ENCODE data around the gene SV2C.

The SV2C gene

DNA sequence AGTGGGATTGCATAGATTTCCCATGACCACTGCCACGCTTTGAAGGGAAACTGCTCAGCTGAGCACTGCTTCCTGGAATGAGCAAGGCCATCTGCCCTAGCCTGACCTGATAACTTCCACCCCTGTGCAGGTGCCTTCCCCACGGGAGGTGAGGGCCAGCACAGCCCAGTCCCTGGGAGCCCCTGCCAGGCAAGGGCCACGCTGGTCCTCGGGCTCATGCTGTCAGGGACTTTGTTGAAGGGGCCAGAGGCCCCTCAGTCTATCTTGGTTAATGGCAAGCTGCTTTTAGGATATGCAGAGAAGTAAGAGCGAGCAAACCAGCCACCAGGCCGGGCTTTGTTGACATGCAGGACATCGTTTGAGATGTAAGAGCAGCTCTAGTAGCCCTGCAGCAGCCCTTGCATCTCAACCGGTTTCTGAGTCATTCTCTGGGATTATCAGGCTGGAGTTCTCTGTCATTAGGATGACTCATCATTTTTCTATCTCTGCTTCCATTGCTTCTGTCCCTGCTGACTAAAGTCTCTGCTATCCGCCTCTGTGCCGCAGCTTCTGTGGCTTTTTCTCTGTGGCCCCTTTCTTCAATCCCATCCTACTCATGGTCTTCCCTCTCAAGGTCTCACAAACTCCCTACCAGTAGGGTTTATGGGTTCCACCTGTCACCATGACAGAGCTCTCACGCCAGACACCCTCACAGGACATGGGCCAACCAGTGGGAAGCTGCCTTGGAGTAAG is 289.3 kb downstream of the SV2C start:
- in situ Hi-C loops (cut with HindIII; ENCODE audit: low sequenced_read_pairs), result no loop called here

DNA sequence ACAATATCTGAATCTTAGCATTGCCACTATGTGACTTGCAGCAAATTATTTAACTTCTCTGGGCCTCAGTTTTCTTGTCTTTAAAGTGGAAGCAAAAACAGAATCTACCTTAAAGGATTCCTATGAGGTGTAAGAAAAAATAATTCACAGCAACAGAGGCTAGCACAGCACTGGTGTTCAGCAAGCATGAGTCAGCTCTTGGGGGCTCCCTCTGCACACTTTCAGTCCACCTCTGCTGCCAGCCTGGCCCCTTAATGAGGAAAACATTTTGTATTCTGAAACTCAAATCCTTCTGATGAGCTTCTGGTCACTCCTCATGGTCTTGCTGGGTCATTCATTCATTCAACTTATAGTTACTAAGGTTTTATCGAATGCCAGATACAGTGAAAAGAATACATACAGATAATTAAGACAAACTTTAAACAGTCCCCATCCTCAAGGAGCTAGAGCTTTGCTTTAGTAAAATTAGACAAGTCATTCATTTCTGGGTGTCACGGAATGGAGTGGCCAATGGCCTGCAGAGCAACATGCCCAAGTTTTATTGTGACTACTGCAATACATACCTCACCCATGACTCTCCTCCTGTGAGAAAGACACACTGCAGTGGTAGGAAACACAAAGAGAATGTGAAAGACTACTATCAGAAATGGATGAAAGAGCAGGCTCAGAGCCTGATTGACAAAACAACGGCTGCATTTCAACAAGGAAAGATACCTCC is 293.1 kb downstream of the SV2C start:
- in situ Hi-C loops (cut with HindIII; ENCODE audit: low sequenced_read_pairs), result no loop called here

DNA sequence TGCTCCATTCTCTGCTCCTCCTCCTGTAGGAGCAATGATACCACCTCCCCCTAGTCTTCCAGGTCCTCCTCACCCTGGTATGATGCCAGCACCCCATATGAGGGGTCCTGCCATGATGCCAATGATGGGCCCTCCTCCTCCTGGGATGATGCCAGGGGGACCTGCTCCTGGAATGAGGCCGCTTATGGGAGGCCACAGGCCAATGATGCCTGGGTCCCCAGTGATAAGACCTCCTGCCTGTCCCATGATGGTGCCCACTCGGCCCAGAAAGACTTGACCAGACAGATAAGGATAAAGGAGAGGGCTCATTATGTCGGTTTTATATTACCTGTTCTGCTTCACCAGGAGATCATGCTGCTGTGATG is 293.7 kb downstream of the SV2C start:
- in situ Hi-C loops (cut with HindIII; ENCODE audit: low sequenced_read_pairs), result no loop called here

DNA sequence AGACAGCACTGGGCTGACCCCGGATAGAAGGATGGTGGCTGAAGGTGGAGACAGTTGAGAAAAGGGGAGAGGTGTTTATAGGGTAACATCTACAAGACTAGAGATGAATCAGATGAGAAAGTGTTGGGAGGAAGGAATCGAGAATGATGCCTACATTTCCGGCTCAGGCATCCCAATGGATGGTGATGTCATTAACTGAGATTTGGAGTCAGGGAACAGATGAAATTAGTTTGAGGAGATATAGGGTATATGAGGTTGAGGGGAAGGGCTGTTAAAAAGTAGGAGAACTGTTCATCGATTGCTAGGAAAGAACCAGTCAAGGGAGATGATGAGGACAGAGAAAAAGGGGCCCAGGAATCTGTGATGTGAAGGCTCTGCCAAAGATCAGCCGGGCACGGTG is 295.2 kb downstream of the SV2C start:
- in situ Hi-C loops (cut with HindIII; ENCODE audit: low sequenced_read_pairs), result no loop called here

DNA sequence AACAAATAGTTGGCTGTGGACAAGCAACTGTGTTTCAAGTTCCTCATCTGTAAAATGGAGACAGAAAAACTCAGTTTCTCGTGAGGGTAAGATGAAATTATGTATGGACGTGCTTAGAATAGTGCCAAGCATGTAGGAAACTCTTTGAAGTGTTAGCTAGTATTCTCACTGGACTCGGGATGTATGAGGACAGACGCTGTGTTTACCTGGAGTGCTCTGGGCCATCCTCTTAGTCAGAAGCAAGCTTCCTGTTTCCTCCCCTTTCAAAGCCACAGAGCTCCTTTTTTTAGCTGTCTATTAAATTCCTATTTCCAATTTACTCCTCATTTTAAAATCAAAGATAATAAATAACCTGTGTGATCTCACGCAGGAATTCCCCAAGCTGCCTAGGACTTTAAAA is 296.1 kb downstream of the SV2C start:
- in situ Hi-C loops (cut with HindIII; ENCODE audit: low sequenced_read_pairs), result no loop called here

DNA sequence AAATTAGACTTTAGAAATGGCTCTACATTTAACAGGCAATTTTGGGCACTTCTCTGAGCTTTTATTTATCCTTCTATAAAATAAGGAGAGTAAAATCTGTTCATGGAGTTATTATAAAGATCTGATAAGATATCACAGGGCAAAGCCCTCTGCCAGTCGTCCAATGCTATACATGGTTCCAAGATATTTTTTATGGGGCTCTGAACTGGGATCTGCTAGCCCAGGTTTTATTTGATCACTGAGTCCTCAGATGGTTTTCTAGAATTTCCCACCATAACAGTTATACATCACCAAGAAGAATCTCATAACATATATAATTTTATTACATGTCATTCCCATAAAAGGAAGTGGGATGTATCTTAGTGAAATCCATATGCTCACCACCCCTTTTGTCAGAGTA is 296.7 kb downstream of the SV2C start:
- in situ Hi-C loops (cut with HindIII; ENCODE audit: low sequenced_read_pairs), result no loop called here

DNA sequence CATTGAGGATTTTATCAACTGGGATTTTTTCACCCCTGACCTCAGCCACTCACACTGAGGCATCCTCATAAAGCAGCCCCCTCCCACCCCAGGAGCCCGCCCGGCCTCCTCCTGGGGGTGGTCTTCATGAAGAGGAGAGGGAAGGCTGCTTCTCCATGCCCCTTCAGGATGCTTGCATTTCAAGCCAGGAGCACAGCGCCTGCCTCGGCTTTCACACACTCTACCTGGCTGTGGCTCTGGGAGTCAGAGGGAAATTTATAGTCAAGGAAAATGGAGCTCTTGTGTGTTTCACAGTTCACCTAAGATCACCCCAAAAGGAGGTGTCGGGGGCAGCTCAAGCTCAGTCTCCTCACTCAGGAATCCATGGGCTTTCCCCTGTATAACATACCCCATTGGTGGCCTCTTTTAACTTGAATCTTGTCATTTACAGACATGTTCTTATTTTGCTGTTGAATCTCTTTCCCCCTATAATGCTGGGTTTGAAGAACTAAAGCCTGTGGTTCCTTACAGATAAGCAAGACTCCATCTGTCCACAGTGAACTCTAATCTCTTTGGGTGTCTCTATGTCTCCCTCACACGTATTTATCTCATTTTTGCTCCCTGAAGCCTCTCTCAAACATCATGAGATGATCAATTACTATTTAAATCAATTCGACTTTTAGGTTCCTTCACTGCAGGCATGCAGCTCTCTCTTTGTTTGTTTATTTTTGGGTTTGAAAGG is 297.3 kb downstream of the SV2C start:
- in situ Hi-C loops (cut with HindIII; ENCODE audit: low sequenced_read_pairs), result no loop called here

DNA sequence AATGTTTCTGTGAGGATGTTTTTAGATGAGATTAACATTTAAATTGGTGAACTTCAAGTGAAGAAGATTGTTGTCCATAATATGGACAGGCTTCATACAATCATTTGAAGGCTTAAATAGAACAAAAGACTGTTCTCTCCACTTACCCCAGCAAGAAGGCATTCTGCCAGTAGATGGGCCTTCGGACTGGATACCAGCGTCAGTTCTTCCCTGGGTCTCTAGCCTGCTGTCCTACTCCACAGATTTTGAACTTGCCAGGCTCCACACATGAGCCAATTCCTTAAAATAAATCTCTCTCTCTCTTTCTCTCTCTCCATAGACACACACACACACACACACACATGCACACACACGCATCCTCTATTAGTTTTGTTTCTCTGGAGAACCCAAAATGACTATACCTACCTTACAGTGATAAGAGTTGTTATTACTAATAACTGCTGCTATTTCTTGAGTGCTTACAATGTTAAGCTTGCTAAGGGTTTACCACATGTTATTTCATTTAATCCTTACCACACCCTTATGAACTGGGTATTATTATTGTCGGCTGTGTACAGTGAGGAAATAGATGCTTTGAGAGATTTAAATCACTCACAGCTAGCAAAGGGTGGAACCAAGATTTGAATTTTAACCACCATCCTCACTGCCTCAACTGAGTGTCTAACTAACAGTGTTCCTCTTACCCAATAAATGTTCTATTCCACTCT is 300.1 kb downstream of the SV2C start:
- in situ Hi-C loops (cut with HindIII; ENCODE audit: low sequenced_read_pairs), result no loop called here

DNA sequence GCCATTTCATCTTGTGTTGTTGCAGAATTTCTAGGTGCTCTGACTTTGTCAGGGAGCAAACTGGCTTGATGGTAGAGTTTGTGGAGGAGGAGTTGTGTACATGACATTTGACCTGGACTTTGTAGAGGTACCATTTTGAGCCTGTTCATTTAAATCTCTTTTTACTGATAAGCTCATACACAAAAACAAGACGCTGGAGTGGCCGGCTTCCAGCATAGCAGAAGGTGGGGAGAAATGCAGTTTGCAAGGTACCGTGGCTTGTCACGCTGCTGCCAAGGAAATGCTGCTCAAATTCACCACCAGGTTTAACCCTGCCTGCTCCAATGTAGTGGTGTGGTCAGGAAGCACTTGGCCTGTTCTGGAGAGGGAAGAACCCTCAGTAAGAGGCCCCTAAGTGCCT is 301.0 kb downstream of the SV2C start:
- in situ Hi-C loops (cut with HindIII; ENCODE audit: low sequenced_read_pairs), result no loop called here

DNA sequence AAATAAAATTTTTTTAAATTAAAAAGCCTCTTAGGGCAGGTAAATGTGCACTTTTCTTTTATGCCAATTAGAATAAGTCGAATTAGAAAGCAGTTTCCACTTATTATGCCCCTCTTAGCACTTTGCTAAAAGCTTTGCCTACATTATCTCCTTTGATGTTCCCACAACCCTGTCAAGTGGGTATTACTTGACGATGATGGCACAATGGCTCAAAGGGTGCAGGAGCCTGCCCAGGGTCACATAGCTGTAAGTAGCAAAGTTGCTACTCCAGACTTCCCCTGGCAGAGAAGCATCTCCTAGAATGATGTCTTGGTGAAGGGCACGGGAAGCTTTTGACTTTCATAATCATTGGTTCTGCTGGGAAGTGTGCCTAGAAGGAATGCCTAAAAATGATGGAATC is 301.5 kb downstream of the SV2C start:
- in situ Hi-C loops (cut with HindIII; ENCODE audit: low sequenced_read_pairs), result no loop called here

DNA sequence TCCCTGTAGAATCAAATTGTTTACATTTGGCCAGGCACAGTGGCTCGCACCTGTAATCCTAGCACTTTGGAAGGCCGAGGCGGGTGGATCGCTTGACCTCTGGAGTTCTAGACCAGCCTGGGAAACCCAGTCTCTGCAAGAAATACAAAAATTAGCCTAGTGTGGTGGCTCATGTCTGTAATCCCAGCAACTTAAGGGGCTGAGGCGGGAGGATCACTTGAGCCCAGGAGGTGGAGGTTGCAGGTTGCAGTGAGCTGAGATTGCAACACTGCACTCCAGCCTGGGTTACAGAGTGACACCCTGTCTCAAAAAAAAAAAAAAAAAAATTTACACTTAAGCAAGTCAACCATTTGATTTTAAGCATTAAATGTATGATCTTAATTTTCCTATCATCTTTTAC is 302.4 kb downstream of the SV2C start:
- in situ Hi-C loops (cut with HindIII; ENCODE audit: low sequenced_read_pairs), result no loop called here

DNA sequence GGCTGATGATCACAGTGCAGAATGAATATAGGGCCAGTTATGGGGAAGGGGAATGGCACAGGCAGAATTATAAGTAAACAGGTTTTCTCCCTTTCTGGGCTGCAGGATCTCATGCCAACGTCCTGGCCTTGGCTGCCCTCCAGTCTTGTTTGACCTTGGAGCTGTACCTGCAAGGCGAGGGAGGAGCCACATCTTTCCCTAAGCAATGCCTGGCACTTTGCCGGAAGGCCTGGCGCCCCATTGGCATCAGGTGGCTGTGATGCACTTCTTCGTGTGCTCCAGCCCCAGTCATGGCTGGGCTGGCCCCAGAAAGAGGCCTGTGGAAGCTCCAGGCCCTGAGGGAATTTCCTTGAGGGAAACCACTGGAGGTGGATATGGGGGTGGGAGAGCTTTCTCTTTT is 303.2 kb downstream of the SV2C start:
- in situ Hi-C loops (cut with HindIII; ENCODE audit: low sequenced_read_pairs), result no loop called here

DNA sequence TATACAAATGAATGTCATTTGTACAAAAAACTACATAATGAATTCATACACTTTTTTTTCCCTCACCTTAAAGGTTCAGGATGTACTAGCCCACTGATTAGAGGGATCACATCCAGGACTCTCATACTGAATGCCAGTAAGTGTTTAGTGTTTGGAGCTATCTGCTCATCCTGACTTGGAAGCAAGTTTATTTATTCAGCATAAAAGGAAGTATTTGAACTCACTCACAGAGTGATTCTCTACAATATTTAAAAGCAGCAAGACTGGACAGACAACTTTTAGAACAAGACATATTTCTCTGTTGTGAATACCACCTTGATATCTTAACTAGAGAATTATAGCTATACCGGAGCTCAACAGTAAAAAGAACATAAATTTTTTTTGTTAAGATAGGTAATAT is 305.1 kb downstream of the SV2C start:
- in situ Hi-C loops (cut with HindIII; ENCODE audit: low sequenced_read_pairs), result no loop called here

DNA sequence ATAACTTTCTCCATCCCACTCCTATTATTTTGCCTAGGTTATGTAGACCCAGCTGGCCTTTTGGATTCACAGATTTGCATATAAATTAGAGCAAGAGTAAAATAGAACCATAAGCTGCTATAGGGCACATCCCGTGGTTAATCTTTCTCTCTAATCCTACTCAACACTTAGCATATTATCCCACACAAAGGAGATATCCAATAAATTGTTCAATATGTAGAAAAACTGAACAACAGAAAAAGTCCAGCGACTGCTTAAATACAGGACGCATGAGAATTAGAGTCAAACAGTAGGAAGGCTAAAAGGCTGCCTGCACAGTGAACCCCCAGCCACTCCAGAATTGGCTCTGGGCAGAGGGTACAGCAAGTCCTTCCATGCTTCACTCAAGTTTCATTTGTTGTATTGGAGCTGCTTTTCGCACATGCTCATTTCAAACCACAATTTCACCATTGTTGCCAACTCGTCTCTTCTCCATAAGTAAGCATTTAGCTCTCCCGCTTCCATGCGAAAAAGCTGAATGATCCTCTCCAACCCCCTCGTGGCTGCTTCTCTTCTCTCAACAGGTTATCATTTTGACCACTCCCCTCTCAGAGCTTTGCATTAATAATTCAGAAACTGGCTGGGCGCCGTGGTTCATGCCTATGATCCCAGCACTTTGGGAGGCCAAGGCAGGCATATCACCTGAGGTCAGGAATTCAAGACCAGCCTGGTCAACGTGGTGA is 305.8 kb downstream of the SV2C start:
- in situ Hi-C loops (cut with HindIII; ENCODE audit: low sequenced_read_pairs), result no loop called here

DNA sequence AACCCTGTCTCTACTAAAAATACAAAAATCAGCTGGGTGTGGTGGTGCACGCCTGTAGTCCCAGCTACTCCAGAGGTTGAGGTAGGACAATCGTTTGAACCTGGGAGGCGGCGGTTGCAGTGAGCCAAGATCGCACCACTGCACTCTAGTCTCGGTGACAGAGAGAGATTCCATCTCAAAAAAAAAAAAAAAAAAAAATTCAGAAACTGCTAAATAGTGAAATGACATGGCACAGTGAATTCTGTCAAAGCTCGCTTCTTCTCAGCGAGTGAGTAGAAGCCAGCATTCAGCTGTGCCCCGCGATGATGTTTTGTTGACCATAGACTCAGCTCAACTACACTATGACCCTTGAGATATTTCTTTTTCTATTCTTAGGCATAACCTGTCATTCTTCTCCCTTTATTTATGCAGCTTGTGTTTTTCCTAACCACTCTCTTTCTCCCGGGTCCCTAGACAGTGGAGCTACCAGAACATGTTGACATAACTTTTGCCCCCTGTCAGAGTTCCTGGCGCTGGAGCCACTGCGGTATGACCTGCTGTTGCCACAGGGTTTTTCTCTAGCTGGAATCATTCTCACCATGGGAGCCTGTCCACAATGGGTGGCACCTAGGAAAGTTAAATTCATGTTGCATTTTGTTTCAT is 306.5 kb downstream of the SV2C start:
- in situ Hi-C loops (cut with HindIII; ENCODE audit: low sequenced_read_pairs), result no loop called here

DNA sequence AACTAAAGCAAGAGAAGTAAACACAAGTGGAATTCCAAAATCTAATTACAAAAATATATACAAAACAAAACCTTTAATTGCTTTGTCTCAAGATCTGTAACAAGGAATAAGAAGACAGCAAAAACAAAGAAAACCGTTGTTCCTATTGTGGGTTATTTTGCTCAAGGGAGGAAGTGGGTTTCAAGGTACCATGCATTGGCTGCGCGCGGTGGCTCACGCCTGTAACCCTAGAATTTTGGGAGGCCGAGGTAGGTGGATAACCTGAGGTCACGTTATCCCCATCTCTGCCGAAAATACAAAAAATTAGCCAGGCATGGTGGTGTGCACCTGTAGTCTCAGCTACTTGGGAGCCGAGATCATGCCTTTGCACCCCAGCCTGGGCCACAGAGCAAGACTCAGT is 307.8 kb downstream of the SV2C start:
- in situ Hi-C loops (cut with HindIII; ENCODE audit: low sequenced_read_pairs), result no loop called here

DNA sequence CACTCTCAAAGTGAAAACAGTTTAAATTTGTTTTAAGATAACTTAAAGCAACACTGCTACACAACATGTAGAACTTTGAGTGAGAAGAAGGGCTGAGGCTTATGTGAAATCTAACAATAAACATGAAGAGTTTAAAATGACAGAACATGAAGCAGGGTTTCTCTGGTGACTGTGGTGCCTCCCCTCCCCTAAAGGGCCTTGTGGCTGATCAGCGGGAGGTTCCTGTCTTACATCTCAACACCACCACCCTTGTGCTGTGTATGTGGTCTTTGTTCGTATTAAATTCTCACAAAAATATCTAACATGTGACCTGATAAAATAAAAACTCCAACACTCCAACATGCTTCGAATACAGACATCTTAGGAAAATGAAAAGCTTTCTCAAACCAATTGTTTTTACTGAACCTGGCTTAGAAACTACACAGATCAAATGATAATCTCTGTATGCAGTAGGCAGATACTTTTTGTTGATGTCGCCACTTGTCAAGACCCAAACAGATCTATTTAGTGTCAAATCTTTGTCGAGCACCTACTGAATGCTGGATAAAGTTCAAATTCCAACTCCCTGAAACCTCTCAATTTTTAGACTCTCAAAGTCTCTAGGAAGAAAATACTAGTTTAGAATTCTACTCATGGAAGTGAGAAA is 310.0 kb downstream of the SV2C start:
- in situ Hi-C loops (cut with HindIII; ENCODE audit: low sequenced_read_pairs), result no loop called here

DNA sequence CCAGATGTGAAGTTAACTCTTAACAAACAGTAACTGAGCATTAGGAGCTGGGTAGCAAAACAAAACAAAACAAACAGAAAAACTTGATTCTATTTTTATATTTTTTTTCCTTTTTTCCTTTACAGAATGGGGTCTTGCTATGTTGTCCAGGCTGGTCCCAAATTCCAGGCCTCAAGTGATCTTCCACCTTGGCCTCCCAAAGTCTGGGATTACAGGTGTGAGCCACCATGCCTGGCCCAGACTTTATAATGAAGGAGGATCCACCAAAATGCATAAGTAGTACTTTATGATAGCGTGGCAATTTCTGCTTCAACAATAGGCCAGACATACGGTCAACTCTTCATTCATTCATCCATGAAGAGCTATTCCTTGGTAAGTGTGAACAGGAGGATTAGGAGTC is 314.0 kb downstream of the SV2C start:
- in situ Hi-C loops (cut with HindIII; ENCODE audit: low sequenced_read_pairs), result no loop called here

DNA sequence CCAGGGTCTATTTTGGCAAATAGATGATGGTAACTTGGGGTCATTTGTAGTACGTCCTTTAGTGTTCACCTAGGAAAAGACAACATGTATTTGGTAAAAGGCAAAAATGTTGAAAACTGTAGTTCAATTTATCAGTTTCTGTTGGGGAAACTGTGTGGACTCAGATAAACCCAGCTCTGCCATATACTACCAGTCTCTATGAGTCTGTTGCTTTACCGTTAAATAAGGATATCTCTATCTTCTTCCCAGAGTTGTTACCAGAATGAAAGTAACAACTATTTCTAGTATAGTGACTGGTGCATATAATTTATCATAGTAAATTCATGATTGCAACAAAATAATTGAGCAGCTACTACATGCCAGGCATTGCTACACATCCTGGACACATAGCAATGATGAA is 316.1 kb downstream of the SV2C start:
- in situ Hi-C loops (cut with HindIII; ENCODE audit: low sequenced_read_pairs), result no loop called here

DNA sequence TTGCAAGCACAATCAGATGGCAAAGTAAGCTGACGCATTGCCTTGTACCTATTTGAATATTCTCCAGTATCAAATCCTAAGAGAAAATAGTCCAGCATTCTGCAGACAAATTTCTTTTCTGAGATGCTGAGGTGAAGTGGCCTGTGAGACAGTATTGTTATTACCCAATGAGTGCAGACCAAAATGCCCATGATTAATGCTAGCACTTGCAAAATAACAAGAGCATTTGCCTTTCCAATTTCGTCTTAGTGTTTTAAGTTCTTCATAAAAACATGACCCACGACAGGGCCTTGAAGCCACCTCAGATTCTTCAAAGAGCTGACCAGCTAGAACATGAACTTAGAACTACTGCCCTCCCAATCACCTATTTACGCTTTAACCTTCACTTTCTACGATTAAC is 317.3 kb downstream of the SV2C start:
- in situ Hi-C loops (cut with HindIII; ENCODE audit: low sequenced_read_pairs), result no loop called here
